Measurements from ENCODE around the gene ILDR2. TPM values are rescaled to one million over a fixed set of nuclear protein-coding genes. Genes with fewer than 3 reads are reported as not detected.
A peak's percentile ranks its signal among the peaks of the same experiment; 100 is the strongest.

The ILDR2 gene
- total RNA-seq, 1 donor, result 0.36 TPM

DNA sequence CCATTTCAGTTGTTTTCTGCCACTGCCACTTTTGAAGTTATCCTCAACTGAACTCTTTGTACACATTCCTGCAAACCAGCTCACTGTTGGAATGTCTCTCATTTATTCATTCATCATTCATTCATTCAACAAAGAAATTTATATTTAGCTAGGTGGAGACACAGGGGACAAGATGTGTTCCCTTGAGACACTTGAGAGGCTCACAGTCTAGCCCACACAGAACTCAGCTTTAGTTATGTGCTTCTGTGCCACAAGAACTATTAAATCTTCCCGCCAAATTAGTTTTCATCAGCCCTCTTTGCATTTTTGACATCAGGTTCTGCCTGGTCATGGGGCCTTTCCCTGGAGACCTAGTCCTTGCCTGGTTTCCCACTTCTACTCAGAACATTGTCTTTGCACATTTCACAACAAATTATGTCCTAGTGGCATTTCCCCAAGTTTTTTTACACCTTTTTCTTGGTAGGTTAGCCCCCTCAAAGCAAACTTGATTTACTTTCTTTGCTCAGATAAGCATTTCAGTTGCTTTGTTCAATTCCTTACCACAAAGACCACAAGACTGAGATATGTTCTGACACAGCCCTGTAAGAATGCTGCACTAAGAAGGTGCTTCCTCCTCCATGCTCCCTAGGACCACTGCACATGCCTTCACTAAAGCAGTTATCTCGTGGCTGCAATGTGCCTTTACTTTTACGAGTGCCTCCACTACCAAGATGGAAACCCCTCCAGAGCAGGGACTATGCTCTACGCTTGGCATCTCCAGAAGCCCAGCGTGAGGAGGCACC is 31.0 kb downstream of the ILDR2 start:
- H3K4me2 ChIP-seq (ENCODE audit: insufficient read depth, low read length), result peak overlapping the region; percentile 2
- peaks cover 14% of the 10 kb centered on the region for H3K27me3 ChIP-seq (ENCODE audit: insufficient read depth, low read length)
- DNase-seq (ENCODE audit: insufficient read length, low spot score, missing footprints), result no peak
- TF ChIP-seq, protein P1, sequence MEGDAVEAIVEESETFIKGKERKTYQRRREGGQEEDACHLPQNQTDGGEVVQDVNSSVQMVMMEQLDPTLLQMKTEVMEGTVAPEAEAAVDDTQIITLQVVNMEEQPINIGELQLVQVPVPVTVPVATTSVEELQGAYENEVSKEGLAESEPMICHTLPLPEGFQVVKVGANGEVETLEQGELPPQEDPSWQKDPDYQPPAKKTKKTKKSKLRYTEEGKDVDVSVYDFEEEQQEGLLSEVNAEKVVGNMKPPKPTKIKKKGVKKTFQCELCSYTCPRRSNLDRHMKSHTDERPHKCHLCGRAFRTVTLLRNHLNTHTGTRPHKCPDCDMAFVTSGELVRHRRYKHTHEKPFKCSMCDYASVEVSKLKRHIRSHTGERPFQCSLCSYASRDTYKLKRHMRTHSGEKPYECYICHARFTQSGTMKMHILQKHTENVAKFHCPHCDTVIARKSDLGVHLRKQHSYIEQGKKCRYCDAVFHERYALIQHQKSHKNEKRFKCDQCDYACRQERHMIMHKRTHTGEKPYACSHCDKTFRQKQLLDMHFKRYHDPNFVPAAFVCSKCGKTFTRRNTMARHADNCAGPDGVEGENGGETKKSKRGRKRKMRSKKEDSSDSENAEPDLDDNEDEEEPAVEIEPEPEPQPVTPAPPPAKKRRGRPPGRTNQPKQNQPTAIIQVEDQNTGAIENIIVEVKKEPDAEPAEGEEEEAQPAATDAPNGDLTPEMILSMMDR (IDR thresholded peaks at IDR 0.05; ENCODE audit: extremely low read depth, low read depth, low read length), result no peak
- H3K4me1 ChIP-seq (ENCODE audit: insufficient read depth, low read length), result peaks cover 13% of the 10 kb centered on the region
- H3K4me3 ChIP-seq (ENCODE audit: insufficient read depth, low read length), result no peak overlapping the region
- H4K20me1 ChIP-seq (ENCODE audit: insufficient read depth, low read length), result no peaks in the 10 kb centered on the region
- no peaks in the 10 kb centered on the region for H3K79me2 ChIP-seq (ENCODE audit: insufficient read depth, low read length)
- no peaks in the 10 kb centered on the region for H3K9me3 ChIP-seq (ENCODE audit: low read depth, low read length)
- H2AFZ ChIP-seq (ENCODE audit: low read length), result no peak overlapping the region
- no peak overlapping the region for H3K27ac ChIP-seq (ENCODE audit: low read depth, low read length)
- no peaks in the 10 kb centered on the region for H3K36me3 ChIP-seq (ENCODE audit: insufficient read depth, low read length)

DNA sequence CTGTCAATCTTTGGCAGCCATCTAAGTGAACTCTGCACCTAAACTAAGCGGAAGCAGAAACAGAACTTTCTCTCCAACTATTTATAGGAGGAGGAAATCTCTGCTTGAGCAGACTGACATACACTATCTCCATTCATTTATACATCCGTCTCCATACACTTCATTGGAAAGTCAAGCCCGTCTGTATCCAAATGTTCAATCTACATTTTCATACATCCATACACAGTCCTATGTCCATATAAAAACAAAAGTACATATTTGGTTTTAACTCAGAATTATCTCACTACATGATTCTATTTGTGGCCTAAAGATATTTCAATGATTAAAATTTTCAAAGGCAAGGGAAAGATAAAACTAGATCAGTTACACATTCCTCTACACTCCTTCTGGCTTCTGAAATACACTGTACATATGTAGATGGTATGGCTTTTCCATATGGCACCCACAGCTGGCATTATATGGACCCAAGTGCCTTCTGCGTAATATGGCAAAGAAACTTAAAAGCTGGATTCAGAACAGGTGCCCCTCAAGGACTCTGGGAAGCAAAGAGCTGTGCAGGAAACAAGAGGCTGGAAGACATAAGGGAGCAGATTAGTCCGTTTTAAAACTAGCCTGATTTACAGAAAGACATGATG is 35.5 kb downstream of the ILDR2 start:
- no peak for DNase-seq (ENCODE audit: insufficient read length, low spot score, missing footprints)
- Histone ChIP-seq H3K79me2 (ENCODE audit: insufficient read depth, low read length) (no peaks in the 10 kb centered on the region), H3K9me3 (ENCODE audit: low read depth, low read length) (no peaks in the 10 kb centered on the region), H3K27me3 (ENCODE audit: insufficient read depth, low read length) (peaks cover 2% of the 10 kb centered on the region), H3K4me1 (ENCODE audit: insufficient read depth, low read length) (peaks cover 7% of the 10 kb centered on the region), H3K27ac (ENCODE audit: low read depth, low read length) (no peak overlapping the region), H4K20me1 (ENCODE audit: insufficient read depth, low read length) (no peaks in the 10 kb centered on the region), H3K36me3 (ENCODE audit: insufficient read depth, low read length) (no peaks in the 10 kb centered on the region), H3K4me3 (ENCODE audit: insufficient read depth, low read length) (no peak overlapping the region), H2AFZ (ENCODE audit: low read length) (no peak overlapping the region), H3K4me2 (ENCODE audit: insufficient read depth, low read length) (no peak overlapping the region)
- TF ChIP-seq, protein P1 (IDR thresholded peaks at IDR 0.05; ENCODE audit: extremely low read depth, low read depth, low read length), result no peak

DNA sequence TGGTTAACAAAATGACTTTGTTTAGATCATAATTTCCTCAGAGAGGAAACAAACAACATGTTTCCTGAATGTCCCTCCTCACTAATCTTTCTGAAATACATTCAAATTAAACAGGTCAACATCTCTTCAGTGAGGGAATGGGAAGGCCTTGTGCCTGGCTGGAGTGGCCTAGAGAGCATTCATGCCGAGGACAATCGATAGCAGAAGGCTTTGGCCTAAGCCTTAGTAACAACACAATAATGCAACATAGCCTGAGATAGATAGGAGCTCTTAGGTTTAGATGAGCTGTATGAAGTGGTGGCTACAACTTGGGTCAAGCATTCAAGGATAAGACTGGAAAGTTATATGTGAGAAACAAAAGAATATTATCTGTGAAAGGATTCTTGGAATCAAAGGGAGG is 37.4 kb downstream of the ILDR2 start:
- DNase-seq (ENCODE audit: insufficient read length, low spot score, missing footprints), result no peak
- TF ChIP-seq, protein P1 (IDR thresholded peaks at IDR 0.05; ENCODE audit: extremely low read depth, low read depth, low read length), result no peak
- H3K4me2 ChIP-seq (ENCODE audit: insufficient read depth, low read length), result no peak overlapping the region
- no peak overlapping the region for H2AFZ ChIP-seq (ENCODE audit: low read length)
- H3K4me3 ChIP-seq (ENCODE audit: insufficient read depth, low read length), result no peak overlapping the region
- H3K79me2 ChIP-seq (ENCODE audit: insufficient read depth, low read length), result no peaks in the 10 kb centered on the region
- no peaks in the 10 kb centered on the region for H3K36me3 ChIP-seq (ENCODE audit: insufficient read depth, low read length)
- no peaks in the 10 kb centered on the region for H3K9me3 ChIP-seq (ENCODE audit: low read depth, low read length)
- no peaks in the 10 kb centered on the region for H4K20me1 ChIP-seq (ENCODE audit: insufficient read depth, low read length)
- no peak overlapping the region for H3K27ac ChIP-seq (ENCODE audit: low read depth, low read length)
- peaks cover 3% of the 10 kb centered on the region for H3K27me3 ChIP-seq (ENCODE audit: insufficient read depth, low read length)
- no peaks in the 10 kb centered on the region for H3K4me1 ChIP-seq (ENCODE audit: insufficient read depth, low read length)

DNA sequence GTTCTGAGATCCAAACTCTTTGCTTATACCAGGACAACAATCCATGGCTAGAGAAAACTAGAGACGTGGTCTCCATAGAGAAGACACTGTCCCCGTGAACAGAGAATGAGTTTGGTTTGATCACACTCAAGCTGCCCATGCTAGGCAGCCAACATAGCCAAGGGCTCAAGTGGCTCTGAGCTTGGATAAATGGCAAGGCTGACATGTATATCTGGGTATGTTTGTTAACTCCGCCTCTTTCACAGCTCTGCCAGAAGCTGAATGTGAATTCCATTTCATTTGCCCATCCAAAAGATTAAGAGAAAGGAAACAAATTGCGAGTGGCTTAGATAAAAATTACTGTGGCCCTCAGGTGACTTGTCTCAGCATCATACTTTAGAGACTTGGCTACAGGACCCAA is 38.0 kb downstream of the ILDR2 start:
- Histone ChIP-seq H3K4me3 (ENCODE audit: insufficient read depth, low read length) (no peak overlapping the region), H4K20me1 (ENCODE audit: insufficient read depth, low read length) (no peaks in the 10 kb centered on the region), H2AFZ (ENCODE audit: low read length) (no peak overlapping the region), H3K27ac (ENCODE audit: low read depth, low read length) (no peak overlapping the region), H3K9me3 (ENCODE audit: low read depth, low read length) (no peaks in the 10 kb centered on the region), H3K4me1 (ENCODE audit: insufficient read depth, low read length) (no peaks in the 10 kb centered on the region), H3K27me3 (ENCODE audit: insufficient read depth, low read length) (peaks cover 4% of the 10 kb centered on the region), H3K4me2 (ENCODE audit: insufficient read depth, low read length) (no peak overlapping the region), H3K36me3 (ENCODE audit: insufficient read depth, low read length) (no peaks in the 10 kb centered on the region), H3K79me2 (ENCODE audit: insufficient read depth, low read length) (no peaks in the 10 kb centered on the region)
- no peak for DNase-seq (ENCODE audit: insufficient read length, low spot score, missing footprints)
- TF ChIP-seq, protein P1 (IDR thresholded peaks at IDR 0.05; ENCODE audit: extremely low read depth, low read depth, low read length), result no peak
